Glomerular visceral epithelial cell (primary cell): ENCODE data around the gene MPP3.

ENCODE experiments used
- DNase-seq: peaks from one replicate; pipeline ENCODE4 v3.0.0-alpha.2; 2016; ENCODE audit errors: extremely low spot score

The MPP3 gene

GRCh38 chr17:43832168-43832975, 574 bp downstream of the MPP3 start:
- DNase-seq, result peak; percentile 71

GRCh38 chr17:43831633-43832032, 1.3 kb downstream of the MPP3 start:
- no peak for DNase-seq

GRCh38 chr17:43830510-43831140, 2.3 kb downstream of the MPP3 start:
- DNase-seq, result no peak

- no peak for DNase-seq
Measured at GRCh38 chr17:43829738-43830137, 3.2 kb downstream of the MPP3 start.

GRCh38 chr17:43827596-43827995, 5.3 kb downstream of the MPP3 start:
- no peak for DNase-seq

GRCh38 chr17:43826206-43826605, 6.7 kb downstream of the MPP3 start:
- DNase-seq, result no peak

- no peak for DNase-seq
Measured at GRCh38 chr17:43825567-43825966, 7.4 kb downstream of the MPP3 start.

GRCh38 chr17:43823350-43824084, 9.4 kb downstream of the MPP3 start:
- DNase-seq, result no peak

GRCh38 chr17:43822570-43823190, 10.3 kb downstream of the MPP3 start:
- DNase-seq, result no peak

GRCh38 chr17:43820759-43821158, 12.2 kb downstream of the MPP3 start:
- DNase-seq, result no peak

- no peak for DNase-seq
Measured at GRCh38 chr17:43818966-43819365, 14.0 kb downstream of the MPP3 start.

- no peak for DNase-seq
Measured at GRCh38 chr17:43817826-43818225, 15.1 kb downstream of the MPP3 start.

GRCh38 chr17:43816336-43817320, 16.3 kb downstream of the MPP3 start:
- no peak for DNase-seq

GRCh38 chr17:43814714-43815113, 18.2 kb downstream of the MPP3 start:
- peak; percentile 30 for DNase-seq

GRCh38 chr17:43814026-43814425, 18.9 kb downstream of the MPP3 start:
- DNase-seq, result no peak

- DNase-seq, result peak; percentile 39
Measured at GRCh38 chr17:43813386-43813785, 19.6 kb downstream of the MPP3 start.

- no peak for DNase-seq
Measured at GRCh38 chr17:43812396-43813265, 20.3 kb downstream of the MPP3 start.

GRCh38 chr17:43810823-43811222, 22.1 kb downstream of the MPP3 start:
- no peak for DNase-seq

- no peak for DNase-seq
Measured at GRCh38 chr17:43810226-43810715, 22.7 kb downstream of the MPP3 start.

GRCh38 chr17:43809121-43809520, 23.8 kb downstream of the MPP3 start:
- DNase-seq, result no peak
